NCI-H2029 (cell line): ENCODE results near the gene RNPEP.
"Not testable (repeated sequence)": the region's sequence is repeated elsewhere in the genome, so short reads cannot be mapped to it uniquely, and the experiment has no call there.

Experiments used
- DNase-seq: peaks from one replicate; lab custom pipeline; 2025; lab: John Stamatoyannopoulos, UW

RNPEP gene, protein sequence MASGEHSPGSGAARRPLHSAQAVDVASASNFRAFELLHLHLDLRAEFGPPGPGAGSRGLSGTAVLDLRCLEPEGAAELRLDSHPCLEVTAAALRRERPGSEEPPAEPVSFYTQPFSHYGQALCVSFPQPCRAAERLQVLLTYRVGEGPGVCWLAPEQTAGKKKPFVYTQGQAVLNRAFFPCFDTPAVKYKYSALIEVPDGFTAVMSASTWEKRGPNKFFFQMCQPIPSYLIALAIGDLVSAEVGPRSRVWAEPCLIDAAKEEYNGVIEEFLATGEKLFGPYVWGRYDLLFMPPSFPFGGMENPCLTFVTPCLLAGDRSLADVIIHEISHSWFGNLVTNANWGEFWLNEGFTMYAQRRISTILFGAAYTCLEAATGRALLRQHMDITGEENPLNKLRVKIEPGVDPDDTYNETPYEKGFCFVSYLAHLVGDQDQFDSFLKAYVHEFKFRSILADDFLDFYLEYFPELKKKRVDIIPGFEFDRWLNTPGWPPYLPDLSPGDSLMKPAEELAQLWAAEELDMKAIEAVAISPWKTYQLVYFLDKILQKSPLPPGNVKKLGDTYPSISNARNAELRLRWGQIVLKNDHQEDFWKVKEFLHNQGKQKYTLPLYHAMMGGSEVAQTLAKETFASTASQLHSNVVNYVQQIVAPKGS

DNA sequence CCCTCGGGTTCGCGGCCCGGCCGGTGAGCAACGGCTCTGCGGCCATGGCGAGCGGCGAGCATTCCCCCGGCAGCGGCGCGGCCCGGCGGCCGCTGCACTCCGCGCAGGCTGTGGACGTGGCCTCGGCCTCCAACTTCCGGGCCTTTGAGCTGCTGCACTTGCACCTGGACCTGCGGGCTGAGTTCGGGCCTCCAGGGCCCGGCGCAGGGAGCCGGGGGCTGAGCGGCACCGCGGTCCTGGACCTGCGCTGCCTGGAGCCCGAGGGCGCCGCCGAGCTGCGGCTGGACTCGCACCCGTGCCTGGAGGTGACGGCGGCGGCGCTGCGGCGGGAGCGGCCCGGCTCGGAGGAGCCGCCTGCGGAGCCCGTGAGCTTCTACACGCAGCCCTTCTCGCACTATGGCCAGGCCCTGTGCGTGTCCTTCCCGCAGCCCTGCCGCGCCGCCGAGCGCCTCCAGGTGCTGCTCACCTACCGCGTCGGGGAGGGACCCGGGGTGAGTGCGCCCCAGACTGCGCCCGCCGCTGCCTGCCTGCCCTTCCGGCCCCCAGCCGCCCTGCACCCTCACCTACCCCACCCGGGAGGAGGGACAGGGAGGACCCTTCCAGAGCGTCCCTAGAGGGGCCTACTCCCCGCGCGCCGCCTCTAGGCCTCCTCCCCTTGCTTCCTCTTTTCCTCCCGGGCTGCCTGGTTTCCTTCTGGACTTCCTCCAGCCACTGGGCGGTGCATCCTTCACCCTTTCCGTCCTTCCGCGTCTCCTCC, at the start of gene RNPEP:
RNPEP (plus strand) TSS at position 26 of the 757 bp plus-strand sequence; CDS start at position 45, 19 bp downstream.
- peak; percentile 17 for DNase-seq

- no peak for DNase-seq
Observed at GRCh38 chr1:201933840-201934430, 48.5 kb upstream of the RNPEP start.

DNA sequence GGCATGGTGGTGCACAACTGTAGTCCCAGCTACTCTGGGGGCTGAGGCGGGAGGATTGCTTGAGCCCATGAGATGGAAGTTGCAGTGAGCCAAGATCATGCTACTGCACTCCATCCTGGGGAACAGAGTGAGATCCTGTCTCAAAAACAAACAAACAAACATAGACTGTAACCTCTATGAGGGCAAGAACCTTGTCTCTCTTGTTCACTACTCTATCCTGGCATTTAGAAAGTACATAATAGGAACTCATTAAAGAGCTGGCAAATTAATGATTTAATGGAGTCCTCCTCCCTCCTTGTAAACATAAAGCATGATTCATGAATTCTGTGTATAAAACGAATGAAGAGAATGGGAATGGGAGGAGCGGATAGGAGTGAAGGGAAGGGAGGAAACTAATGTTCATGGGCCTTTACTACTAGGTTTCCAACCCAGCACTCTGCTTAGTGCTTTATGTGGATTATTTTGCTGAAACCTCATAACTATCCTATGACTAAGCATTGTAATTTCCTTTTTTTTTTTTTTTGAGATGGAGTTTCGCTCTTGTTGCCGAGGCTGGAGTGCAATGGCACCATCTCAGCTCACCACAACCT, 44.7 kb upstream of the RNPEP start:
- DNase-seq: no peak

GRCh38 chr1:201938440-201939035, 43.9 kb upstream of the RNPEP start:
- DNase-seq: no peak

DNA sequence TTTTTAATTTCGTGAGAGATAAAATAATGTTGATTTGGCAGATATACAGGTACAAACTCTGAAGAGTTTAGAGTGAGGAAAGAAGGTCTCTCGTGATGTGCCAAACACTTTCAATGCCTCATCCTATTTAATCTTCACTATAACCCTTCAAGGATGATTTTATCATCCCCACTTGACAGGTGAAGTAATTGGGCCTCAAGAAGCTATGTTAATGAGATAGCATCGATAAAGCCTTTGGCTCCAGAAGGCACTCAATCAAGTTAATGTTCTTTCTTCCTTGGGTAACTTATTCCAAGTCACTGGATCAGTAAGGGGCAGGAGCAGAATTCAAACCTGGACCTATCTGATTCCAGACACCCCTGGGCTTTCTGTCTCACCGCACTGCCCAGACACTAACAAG, 43.3 kb upstream of the RNPEP start:
- DNase-seq: no peak

DNA sequence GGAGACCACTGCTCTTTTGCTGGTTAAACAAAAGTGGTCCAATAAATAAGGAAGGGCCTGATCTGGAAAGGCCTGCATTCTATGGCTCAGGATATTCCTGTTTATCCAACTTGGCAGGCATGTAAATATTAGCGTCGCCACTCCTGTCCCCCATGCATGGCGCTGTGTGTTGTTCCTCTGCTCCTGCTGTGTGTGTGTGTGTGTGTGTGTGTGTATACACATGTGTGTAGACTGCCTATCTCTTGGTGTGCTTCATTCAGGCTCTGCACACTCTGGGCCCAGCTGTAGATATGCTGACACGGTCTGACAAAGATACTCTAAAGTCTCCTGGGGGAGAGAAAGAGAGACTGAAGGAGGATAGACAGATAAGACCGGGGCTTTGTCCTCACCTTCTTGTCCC, 42.9 kb upstream of the RNPEP start:
- no peak for DNase-seq

DNA sequence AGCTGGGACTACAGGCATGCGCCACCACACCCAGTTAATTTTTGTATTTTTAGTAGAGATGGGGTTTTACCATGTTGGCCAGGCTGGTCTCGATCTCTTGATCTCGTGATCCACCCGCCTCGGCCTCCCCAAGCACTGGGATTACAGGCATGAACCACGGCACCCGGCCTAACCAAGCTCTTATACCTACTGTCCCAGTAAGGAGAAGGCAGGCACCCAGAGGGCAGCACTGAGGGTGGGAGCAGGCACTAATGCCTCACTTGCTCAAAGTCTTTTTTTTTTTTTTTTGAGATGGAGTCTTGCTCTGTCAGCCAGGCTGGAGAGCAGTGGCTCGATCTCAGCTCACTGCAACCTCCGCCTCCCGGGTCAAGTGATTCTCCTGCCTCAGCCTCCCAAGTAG, 42.1 kb upstream of the RNPEP start:
- not testable (repeated sequence) for DNase-seq

DNA sequence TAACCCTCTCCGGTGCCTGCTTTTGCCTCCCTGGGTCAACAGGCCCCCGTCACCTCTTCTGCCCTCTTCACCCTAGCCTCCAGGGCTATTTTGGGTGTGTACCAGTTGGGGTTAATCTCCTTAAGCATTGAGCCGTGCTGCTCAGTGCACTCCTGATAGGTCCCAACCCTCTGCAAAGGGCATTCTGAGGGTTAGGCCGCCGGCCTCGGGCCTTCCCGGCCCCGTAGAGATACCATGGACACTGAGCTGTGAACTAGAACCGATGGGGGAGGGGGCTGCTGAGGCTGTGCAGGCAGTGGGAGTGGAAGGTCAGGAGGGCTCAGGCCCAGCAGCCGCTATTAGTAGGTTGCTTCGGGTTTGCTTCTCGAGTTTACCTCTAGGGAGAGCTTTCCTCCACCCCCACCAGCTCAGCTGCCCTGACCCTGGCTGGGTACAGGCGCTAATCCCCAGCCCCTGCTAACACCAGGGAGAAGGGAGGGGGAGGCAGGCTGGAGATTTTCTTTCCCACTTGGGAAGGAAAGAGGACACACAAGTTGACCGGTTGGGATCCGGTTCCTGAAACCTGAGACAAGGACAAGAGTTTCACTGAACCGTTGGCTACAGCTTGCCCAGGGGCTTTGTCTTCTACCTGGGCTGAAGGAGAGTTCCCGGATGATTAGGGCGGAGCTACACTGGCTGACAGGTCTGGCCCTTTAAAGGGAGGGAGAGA, 40.9 kb upstream of the RNPEP start:
- DNase-seq: peak; percentile 53

GRCh38 chr1:201942129-201942495, 40.3 kb upstream of the RNPEP start:
- no peak for DNase-seq

DNA sequence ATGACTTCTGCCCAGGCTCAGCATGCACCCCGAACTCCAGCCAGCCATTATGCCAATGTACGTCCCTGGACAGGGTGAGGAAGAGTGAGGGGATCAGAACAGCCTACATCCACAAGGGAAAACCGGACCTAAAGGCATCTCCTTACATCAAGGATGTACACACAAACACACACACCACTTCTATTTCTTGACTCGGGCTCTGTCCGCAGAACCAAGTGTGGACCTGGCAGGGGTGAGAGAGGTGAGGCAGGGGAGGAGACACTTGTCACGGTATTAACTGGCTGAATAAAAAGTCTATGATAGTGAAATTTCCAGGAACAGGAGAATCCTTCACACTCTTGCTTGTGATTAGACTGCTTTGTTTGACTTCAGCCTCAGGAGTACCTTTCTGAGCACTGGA, 38.4 kb upstream of the RNPEP start:
- DNase-seq: no peak

- DNase-seq: no peak
Observed at GRCh38 chr1:201944639-201945038, 37.8 kb upstream of the RNPEP start.

GRCh38 chr1:201945157-201945556, 37.3 kb upstream of the RNPEP start:
- DNase-seq: no peak

DNA sequence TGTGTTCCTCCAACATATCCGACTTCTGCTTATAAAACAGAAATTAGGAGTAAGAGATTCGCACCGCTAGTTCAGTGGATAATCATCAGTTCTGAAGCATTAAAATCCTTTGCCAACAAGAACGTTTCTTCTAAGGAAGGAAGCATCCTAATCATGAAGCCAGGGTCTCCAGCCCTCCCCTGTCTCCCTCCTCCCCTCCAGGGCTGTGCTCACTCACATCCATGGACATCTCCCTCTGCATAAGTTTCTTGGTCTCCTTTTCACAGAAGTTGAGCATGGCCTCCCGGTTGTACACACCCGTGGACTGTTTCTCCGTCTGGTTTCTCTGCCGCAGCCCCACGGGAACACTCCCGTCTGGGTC, 36.6 kb upstream of the RNPEP start:
- no peak for DNase-seq

DNA sequence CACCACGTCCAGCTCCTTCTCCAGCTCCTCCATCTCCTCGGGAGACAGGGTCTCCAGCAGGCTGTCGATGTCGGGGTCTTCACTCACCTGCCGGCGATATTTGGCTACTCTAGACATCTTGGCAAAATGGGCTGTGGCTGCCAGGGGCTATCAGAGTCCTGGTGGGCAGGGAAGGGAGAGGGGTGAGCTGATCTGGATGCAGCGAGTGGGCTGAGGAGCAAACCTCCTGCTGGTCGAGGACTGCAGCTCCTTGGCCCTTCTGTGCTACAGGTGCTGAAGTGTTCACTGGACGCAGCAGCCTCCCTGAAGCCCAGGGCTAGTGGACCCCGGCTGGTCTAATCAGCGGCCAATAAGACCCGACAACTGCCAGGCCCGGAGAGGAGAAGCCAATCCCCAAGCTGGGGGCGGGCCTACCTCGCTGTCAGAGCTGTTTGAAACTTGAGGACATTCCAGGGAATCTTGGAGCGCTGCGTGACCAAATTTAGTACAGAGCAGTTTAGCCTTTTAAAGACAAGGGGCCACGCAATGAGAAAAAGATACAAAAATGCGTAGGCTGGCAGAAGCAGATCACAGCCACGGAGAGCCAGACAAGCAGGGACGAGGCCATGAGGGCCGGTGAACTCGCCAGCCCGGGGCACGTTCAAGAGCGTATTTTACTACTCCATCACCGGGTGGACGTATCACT, 36.1 kb upstream of the RNPEP start, which contains the start of gene LMOD1:
LMOD1 (minus strand) TSS at position 325 of the 685 bp plus-strand sequence; CDS start at position 117, 208 bp downstream.
- peak; percentile 15 for DNase-seq

- no peak for DNase-seq
Observed at GRCh38 chr1:201947697-201948008, 34.8 kb upstream of the RNPEP start.

DNA sequence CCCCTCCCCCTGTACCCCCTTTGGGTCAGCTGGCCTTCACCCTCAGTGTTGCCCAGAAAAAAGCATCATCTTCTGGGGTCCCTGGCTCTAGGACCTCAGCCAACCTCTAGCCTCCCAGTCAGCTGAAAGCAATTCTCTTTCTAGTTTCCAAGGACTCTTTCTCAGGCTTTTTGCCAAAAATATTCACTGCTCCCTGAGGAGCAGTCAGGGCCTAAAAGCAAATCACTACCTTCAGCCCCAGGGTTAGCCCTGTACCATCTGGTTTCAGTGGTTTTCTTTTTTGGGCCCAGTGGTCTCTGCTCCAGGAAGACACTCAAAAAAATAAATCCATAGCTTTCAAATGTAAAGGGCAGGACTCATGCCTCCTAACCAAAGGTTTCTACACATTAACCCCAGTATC, 33.0 kb upstream of the RNPEP start:
- DNase-seq: no peak

DNA sequence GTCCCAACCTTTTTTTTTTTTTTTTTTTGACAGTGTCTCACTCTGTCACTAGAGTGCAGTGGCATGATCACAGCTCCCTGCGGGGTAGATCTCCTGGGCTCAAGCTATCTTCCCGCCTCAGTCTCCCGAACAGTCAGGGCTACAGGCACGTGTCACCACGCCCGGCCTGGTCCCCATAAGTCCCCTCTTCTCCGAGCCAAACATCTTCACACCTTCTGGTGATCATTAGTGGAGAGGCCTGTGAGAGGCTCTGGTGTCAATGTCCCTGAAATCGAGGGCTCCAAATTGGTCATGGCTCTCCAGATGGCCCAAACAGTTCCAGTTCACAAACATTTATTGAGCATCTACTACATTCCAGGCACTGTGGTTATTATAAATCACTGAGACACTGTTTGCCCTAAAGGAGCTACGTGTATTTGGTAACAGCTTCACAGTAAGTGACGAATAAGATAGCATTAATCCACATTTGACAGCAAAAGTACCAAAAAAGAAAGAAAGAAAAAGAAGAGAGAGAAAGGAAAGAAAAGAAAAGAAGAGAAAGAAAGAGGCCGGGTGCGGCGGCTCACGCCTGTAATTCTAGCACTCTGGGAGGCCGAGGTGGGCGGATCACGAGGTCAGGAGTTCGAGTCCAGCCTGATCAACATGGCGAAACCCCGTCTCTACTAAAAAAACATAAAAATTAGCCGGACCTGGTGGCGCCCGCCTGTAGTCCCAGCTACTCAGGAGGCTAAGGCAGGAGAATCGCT, 28.0 kb upstream of the RNPEP start:
- DNase-seq: no peak

GRCh38 chr1:201955009-201955728, 27.3 kb upstream of the RNPEP start, which contains the start of gene TIMM17A:
TSS of gene TIMM17A (plus strand) at chr1:201955503. CDS start at chr1:201955527, 24 bp downstream.
- DNase-seq: peak; percentile 91

DNA sequence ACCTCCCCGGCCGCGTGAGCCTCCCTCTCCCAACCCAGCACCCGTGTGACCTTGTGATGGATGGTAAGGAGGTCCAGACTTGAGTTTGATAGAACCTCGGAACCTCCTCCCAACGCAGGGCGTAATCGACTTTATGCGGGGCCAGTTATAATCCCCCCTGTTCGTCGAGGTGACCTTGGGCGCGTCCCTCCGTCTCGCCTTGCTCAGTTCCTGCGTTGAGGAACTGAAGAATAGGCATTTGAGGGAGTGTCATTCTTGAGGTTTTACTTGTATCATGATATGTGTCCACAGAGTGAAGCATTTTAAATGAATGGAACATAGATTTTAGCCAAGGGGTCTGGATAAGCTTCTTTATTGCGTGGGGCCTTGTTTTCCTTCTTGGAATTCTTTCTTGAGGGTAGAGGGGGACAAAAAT, 26.7 kb upstream of the RNPEP start:
- no peak for DNase-seq
